K562 (cell line): Measurements from ENCODE around the gene NACC1. TPM values are rescaled to one million over a fixed set of nuclear protein-coding genes. Genes with fewer than 3 reads are reported as not detected.

Source experiments
- ARID2 ChIP-seq: fragments of 450-650 bp; IDR thresholded peaks from 2 replicates; pipeline ENCODE4 v1.6.1; 2017; ENCODE audit warnings: antibody characterized with exemption, mild to moderate bottlenecking
- BCOR ChIP-seq: fragments of 450-650 bp; IDR thresholded peaks from 2 replicates; pipeline ENCODE4 v1.6.1; 2016
- BRF1 ChIP-seq: IDR thresholded peaks from 3 replicates; pipeline ENCODE4 v1.6.1; 2011; ENCODE audit warnings: borderline replicate concordance, mild to moderate bottlenecking; ENCODE audit not compliant: insufficient read length; ENCODE audit errors: extremely low read depth
- E2F5 ChIP-seq: sonication (generic); formaldehyde crosslinking; IDR thresholded peaks from 2 replicates; pipeline ENCODE4 v1.8.0; 2022; ENCODE audit warnings: mild to moderate bottlenecking, missing genetic modification reagents
- EHMT2 ChIP-seq: fragments of 450-650 bp; IDR thresholded peaks from 2 replicates; pipeline ENCODE4 v1.6.1; 2018; ENCODE audit warnings: antibody characterized with exemption
- NFE2L1 ChIP-seq: fragments of 450-650 bp; IDR thresholded peaks from 2 replicates; pipeline ENCODE4 v1.6.1; 2016; ENCODE audit warnings: missing genetic modification characterization, low read depth, mild to moderate bottlenecking, missing compliant biosample characterization, moderate library complexity, borderline replicate concordance
- POLR2AphosphoS5 ChIP-seq: IDR thresholded peaks from 2 replicates; pipeline ENCODE4 v1.6.1; 2011; ENCODE audit warnings: mild to moderate bottlenecking, low read depth, low read length, moderate library complexity; ENCODE audit not compliant: control insufficient read depth, insufficient read depth
- RBM25 ChIP-seq: fragments of 200-400 bp; formaldehyde crosslinking; IDR thresholded peaks from 2 replicates; pipeline ENCODE4 v1.6.1; 2018; ENCODE audit warnings: low read length, low read depth, moderate library complexity; ENCODE audit not compliant: severe bottlenecking
- RNF219 ChIP-seq: fragments of 250-450 bp; sonication (Bioruptor Pico); IDR thresholded peaks from 2 replicates; pipeline ENCODE4 v1.5.0; 2022; ENCODE audit warnings: mild to moderate bottlenecking
- SMARCB1 ChIP-seq: IDR thresholded peaks from 2 replicates; pipeline ENCODE4 v1.6.1; 2011; ENCODE audit warnings: improper control_type of control experiment, low read depth; ENCODE audit not compliant: insufficient read length
- SPI1 ChIP-seq: IDR thresholded peaks from 2 replicates; pipeline ENCODE4 v1.6.1; 2011; ENCODE audit warnings: low read depth, low read length, control low read depth, borderline replicate concordance
- SREBF1 ChIP-seq: fragments of 150-350 bp; IDR thresholded peaks from 2 replicates; pipeline ENCODE4 v1.6.1; 2014; ENCODE audit warnings: antibody characterized with exemption, low read depth, low read length, borderline replicate concordance
- TAF9B ChIP-seq: fragments of 450-650 bp; IDR thresholded peaks from 2 replicates; pipeline ENCODE4 v1.6.1; 2018; ENCODE audit warnings: mild to moderate bottlenecking; ENCODE audit not compliant: partially characterized antibody
- TEAD4 ChIP-seq, 2 experiments: sonication (generic) in 1 of 2; formaldehyde crosslinking in 1 of 2; IDR thresholded peaks; 2 replicates each; pipeline versions ENCODE4 v1.6.1 to v1.8.0; 2012 to 2022; ENCODE audit warnings: borderline replicate concordance in 1 of 2, inconsistent platforms in 1 of 2, low read length in 1 of 2, mild to moderate bottlenecking in 1 of 2, missing genetic modification reagents in 1 of 2
- YY1 ChIP-seq, 3 experiments: IDR thresholded peaks; 2 replicates each; pipeline ENCODE4 v1.6.1; 2011; ENCODE audit warnings: low read length in 2 of 3, mild to moderate bottlenecking in 2 of 3, moderate library complexity in 2 of 3, borderline replicate concordance in 1 of 3, control low read depth in 1 of 3, low read depth in 1 of 3; ENCODE audit not compliant: insufficient read depth in 3 of 3, insufficient replicate concordance in 2 of 3, control insufficient read depth in 1 of 3, insufficient read length in 1 of 3; ENCODE audit errors: extremely low read depth in 1 of 3
- ZBTB33 ChIP-seq: sonication (generic); formaldehyde crosslinking; IDR thresholded peaks from 2 replicates; pipeline ENCODE4 v1.8.1; 2023; ENCODE audit warnings: mild to moderate bottlenecking, missing genetic modification reagents
- ZMIZ1 ChIP-seq, 2 experiments: fragments of 150-350 bp in 1 of 2; IDR thresholded peaks; 2 replicates each; pipeline ENCODE4 v1.6.1; 2012 to 2016; ENCODE audit warnings: low read depth in 2 of 2, low read length in 2 of 2, mild to moderate bottlenecking in 1 of 2, moderate library complexity in 1 of 2
- polyA plus RNA-seq, 8 experiments: library from polyadenylated mRNA; depleted of rRNA in 4 of 8; stranded (reverse) in 5 of 8; unstranded in 3 of 8; fragments of >200 nt; fragmentation: Nextera tagmentation in 2 of 8; fragmentation: Illumina TruSeq in 1 of 8; extraction: Ambion mirVana in 2 of 8; extraction: Trizol in 1 of 8; gene quantifications; 2 replicates each; pipeline versions ENCODE4 v1.2.1 to v1.2.3, GENCODE V29; 2011 to 2014; ENCODE audit warnings: inconsistent platforms in 1 of 8, missing spikeins in 1 of 8
- total RNA-seq, 7 experiments: library from RNA; depleted of rRNA in 6 of 7; stranded (reverse); fragments of >200 nt in 6 of 7; fragmentation: Illumina TruSeq in 2 of 7; extraction: Trizol in 2 of 7; gene quantifications; 2 replicates each; pipeline versions ENCODE4 v1.2.1 to v1.2.3, GENCODE V29; 2011 to 2021; ENCODE audit warnings: low replicate concordance in 1 of 7

NACC1 gene
- total and polyA plus RNA-seq, 9 of the 15 experiments (the other 6 are each of a cell fraction or from before 2014, with no cell fraction given), result 0.04 to 96.6 (median 25.8) TPM

GRCh38 chr19:13154911-13155471 lies 36.9 kb downstream of the NACC1 start (continued):
- TF ChIP-seq RNF219 (CRISPR knock-in tag) (no peak), RBM25 (peak; percentile 97), TEAD4 (IDR thresholded peaks at IDR 0.05; ENCODE audit: low read length) (peak; percentile 11; the same call in 1 of the 2 replicates), TEAD4 (CRISPR knock-in tag; IDR thresholded peaks at IDR 0.05; ENCODE audit: borderline replicate concordance) (no peak), NFE2L1 (no peak), BRF1 (no peak), EHMT2 (no peak), SPI1 (no peak), ZBTB33 (peak; percentile 45; the same call in 1 of the 2 replicates), YY1 (IDR thresholded peaks at IDR 0.05; ENCODE audit: borderline replicate concordance in 1 of 3, control insufficient read depth in 1 of 3, extremely low read depth in 1 of 3, insufficient read depth in 3 of 3, insufficient read length in 1 of 3, insufficient replicate concordance in 2 of 3, low read depth in 1 of 3, low read length in 2 of 3) (no peak), SMARCB1 (no peak), ARID2 (no peak), SREBF1 (no peak), E2F5 (no peak), ZMIZ1 (IDR thresholded peaks at IDR 0.05; ENCODE audit: low read depth in 2 of 2, low read length in 2 of 2) (no peak; a peak in 1 of 4 replicates), POLR2AphosphoS5 (peak; percentile 68), TAF9B (peak; percentile 36), BCOR (peak; percentile 99)
